Osteocyte (in vitro differentiated cells): ENCODE data around the gene ENTPD6. TPM values are rescaled to one million over a fixed set of nuclear protein-coding genes. Genes with fewer than 3 reads are reported as not detected.

Experiments
- DNase-seq: peaks from one replicate; pipeline ENCODE4 v3.0.0; 2021; ENCODE audit warnings: mixed read lengths; ENCODE audit not compliant: unreplicated experiment; ENCODE audit errors: extremely low spot score
- H3K27ac Mint-ChIP-seq: one replicate; pipeline ENCODE4 v1.8.0; 2021; ENCODE audit warnings: mild to moderate bottlenecking, mixed read lengths; ENCODE audit not compliant: unreplicated experiment
- H3K27me3 Mint-ChIP-seq: one replicate; pipeline ENCODE4 v1.8.0; 2021; ENCODE audit warnings: mixed read lengths; ENCODE audit not compliant: unreplicated experiment
- H3K36me3 Mint-ChIP-seq: one replicate; pipeline ENCODE4 v1.8.0; 2021; ENCODE audit warnings: mixed read lengths; ENCODE audit not compliant: unreplicated experiment
- H3K4me1 Mint-ChIP-seq: one replicate; pipeline ENCODE4 v1.8.0; 2021; ENCODE audit warnings: mixed read lengths; ENCODE audit not compliant: unreplicated experiment
- H3K4me3 Mint-ChIP-seq: one replicate; pipeline ENCODE4 v1.8.0; 2021; ENCODE audit warnings: mild to moderate bottlenecking, moderate library complexity, mixed read lengths; ENCODE audit not compliant: unreplicated experiment
- H3K9me3 Mint-ChIP-seq: one replicate; pipeline ENCODE4 v1.8.0; 2021; ENCODE audit warnings: mixed read lengths; ENCODE audit not compliant: unreplicated experiment
- CTCF ChIP-seq: fragments of 200-600 bp; sonication (generic); IDR thresholded peaks from 2 replicates; pipeline ENCODE4 v1.5.0; 2021; ENCODE audit warnings: antibody characterized with exemption, mild to moderate bottlenecking, moderate library complexity
- total RNA-seq: library from RNA; stranded (reverse); gene quantifications from 2 replicates; pipeline ENCODE4 v1.2.1, GENCODE V29; 2021

ENTPD6 gene
- total RNA-seq, 1 donor from 2014 or later, result 62.0 TPM

DNA sequence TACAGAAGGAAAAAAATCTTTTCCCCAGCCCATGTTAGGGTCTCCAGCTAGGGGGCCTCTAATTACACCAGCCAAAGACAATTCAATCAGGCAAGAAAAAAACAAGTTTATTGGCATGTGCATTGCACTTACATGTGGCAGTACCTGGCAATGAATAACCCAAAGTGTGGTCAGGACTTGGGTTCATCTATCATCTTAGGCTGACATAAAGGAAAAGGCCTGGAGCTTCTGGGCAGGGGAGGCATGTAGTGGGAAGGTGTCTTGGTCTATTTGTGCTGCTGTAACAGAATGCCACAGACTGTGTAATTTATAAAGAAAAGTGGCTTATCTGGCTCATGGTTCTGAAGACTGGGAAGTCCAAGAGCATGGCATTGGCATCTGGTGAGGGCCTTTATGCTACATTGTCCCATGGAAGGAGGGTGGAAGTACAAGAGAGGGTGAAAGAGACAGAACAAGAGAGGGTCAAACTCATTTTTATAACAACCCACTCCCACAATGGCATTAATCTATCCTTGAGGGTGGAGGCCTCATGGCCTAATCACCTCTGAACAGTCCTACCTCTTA lies 48.0 kb downstream of the ENTPD6 start:
- no peak overlapping the region for H3K4me3 Mint-ChIP-seq
- H3K36me3 Mint-ChIP-seq, result peaks cover 5% of the 10 kb centered on the region
- no peak for DNase-seq
- H3K9me3 Mint-ChIP-seq, result peaks cover 6% of the 10 kb centered on the region
- no peak for TF ChIP-seq CTCF
- H3K27me3 Mint-ChIP-seq, result no peaks in the 10 kb centered on the region
- peaks cover 56% of the 10 kb centered on the region for H3K4me1 Mint-ChIP-seq
- H3K27ac Mint-ChIP-seq, result no peak overlapping the region

DNA sequence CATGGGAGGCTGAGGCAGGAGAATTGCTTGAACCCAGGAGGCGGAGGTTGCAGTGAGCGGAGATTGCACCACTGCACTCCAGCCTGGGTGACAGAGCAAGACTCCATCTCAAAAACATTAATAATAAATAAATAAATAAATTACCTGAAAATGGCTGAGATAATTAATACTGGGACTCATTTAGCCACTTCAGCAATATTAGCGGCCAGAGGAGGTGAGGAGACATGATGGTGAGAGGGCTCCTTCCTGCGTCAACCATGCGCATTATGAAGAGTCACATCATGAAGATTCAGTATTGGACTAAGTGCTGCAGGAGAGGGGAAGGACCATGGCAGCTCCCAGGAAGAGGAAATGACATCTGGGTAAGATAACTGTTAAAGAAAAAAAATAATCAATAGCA lies 49.5 kb downstream of the ENTPD6 start:
- Mint-ChIP-seq H3K27ac (peak overlapping the region; percentile 50), H3K27me3 (no peaks in the 10 kb centered on the region), H3K4me1 (peaks cover 53% of the 10 kb centered on the region), H3K4me3 (no peak overlapping the region), H3K36me3 (peaks cover 5% of the 10 kb centered on the region), H3K9me3 (peaks cover 6% of the 10 kb centered on the region)
- no peak for TF ChIP-seq CTCF
- no peak for DNase-seq

DNA sequence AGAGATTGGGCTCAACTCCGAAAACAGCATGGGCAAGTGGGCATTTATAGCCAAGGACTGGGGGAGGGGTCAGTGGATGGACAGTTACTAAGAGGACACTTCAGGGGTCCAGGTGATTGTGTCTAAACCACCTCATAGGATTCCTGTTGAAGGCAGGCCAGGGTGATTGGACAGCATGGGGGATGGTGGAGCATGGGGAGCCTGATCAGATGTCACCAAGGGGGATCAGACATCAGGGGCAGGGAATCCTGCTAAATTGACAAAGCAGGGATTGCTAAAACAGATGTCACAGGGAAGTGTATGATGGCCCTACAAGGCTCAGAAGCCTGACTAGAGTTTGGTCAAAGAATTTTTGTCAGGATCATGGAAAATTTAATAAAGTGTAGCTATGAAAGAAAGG lies 49.9 kb downstream of the ENTPD6 start:
- DNase-seq, result no peak
- Mint-ChIP-seq H3K27me3 (no peaks in the 10 kb centered on the region), H3K36me3 (peaks cover 6% of the 10 kb centered on the region), H3K4me3 (no peak overlapping the region), H3K9me3 (peaks cover 6% of the 10 kb centered on the region), H3K27ac (peak overlapping the region; percentile 50), H3K4me1 (peaks cover 56% of the 10 kb centered on the region)
- no peak for TF ChIP-seq CTCF

DNA sequence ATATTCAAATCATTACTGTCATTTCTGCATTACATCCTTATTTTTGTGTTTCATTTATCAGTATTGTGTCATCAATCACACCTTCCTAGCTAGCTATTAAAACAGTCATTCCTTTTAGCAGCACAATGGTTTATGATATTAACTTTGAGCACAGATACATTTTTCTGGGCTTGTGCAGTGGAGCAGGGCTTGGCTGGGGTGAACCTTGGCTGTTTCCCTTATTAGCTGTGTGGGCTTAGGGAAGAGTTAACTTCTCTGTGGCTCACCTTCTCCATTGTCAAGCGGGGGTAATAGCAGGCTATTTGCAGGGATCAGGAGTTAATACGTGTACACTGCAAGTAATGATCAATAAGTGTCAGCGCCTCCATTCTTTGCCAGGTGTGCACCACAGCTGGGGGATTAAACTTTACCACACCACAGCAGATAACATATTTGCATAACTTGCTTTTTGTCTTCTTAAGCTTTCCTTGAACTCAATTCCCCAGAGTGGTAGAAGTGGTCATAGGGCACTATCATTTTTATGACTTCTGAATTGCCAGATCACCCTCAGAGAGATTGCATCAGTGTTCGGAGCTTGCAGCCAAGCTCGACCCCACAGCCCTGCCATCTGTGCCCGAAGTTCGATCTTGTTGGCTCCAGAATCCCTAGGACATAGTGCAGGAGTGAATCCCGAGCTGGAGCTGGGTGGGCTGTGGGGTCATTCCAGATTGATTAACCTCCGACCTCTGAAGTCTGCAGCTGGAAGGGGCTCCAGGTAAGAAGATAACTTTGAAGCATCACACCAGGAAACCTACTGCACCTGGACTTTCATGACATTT lies 50.9 kb downstream of the ENTPD6 start:
- peaks cover 6% of the 10 kb centered on the region for H3K9me3 Mint-ChIP-seq
- H3K4me3 Mint-ChIP-seq, result peak overlapping the region; percentile 88
- TF ChIP-seq CTCF, result no peak
- no peak for DNase-seq
- H3K27me3 Mint-ChIP-seq, result no peaks in the 10 kb centered on the region
- peaks cover 56% of the 10 kb centered on the region for H3K4me1 Mint-ChIP-seq
- H3K27ac Mint-ChIP-seq, result peak overlapping the region; percentile 91
- H3K36me3 Mint-ChIP-seq, result peaks cover 14% of the 10 kb centered on the region

GRCh38 chr20:25247000-25247517 lies 51.5 kb downstream of the ENTPD6 start:
- peak; percentile 73 for TF ChIP-seq CTCF
- no peaks in the 10 kb centered on the region for H3K27me3 Mint-ChIP-seq
- H3K4me1 Mint-ChIP-seq, result peaks cover 56% of the 10 kb centered on the region
- peaks cover 19% of the 10 kb centered on the region for H3K36me3 Mint-ChIP-seq
- peak overlapping the region; percentile 88 for H3K4me3 Mint-ChIP-seq
- H3K9me3 Mint-ChIP-seq, result peaks cover 6% of the 10 kb centered on the region
- DNase-seq, result no peak
- H3K27ac Mint-ChIP-seq, result peak overlapping the region; percentile 91
